SK-N-SH treated with all-trans-retinoic acid at 6 μM for 48 hours (cell line): ENCODE measurements around the gene ARHGAP12.

ENCODE experiments used
- ATAC-seq: fragments of 200-7000 bp; cut with Tn5 transposase; 3 replicates; pipeline ENCODE4 v1.9.1; 2020; ENCODE audit warnings: mild to moderate bottlenecking, moderate library complexity
- ARNTL ChIP-seq: fragments of 450-650 bp; formaldehyde crosslinking; IDR thresholded peaks from 2 replicates; pipeline ENCODE4 v1.5.0; 2020; ENCODE audit warnings: low read depth, mild to moderate bottlenecking, moderate library complexity, borderline replicate concordance
- BACH2 ChIP-seq: fragments of 250-450 bp; sonication (Bioruptor Pico); IDR thresholded peaks from 2 replicates; pipeline ENCODE4 v1.9.0; 2021; ENCODE audit warnings: mild to moderate bottlenecking, borderline replicate concordance
- CSDC2 ChIP-seq: fragments of 250-450 bp; sonication (Bioruptor Pico); IDR thresholded peaks from 2 replicates; pipeline ENCODE4 v1.5.0; 2020; ENCODE audit warnings: mild to moderate bottlenecking, moderate library complexity
- ESRRG ChIP-seq: fragments of 250-450 bp; sonication (Bioruptor Pico); IDR thresholded peaks from 2 replicates; pipeline ENCODE4 v1.6.1; 2021; ENCODE audit warnings: mild to moderate bottlenecking
- ISL1 ChIP-seq: fragments of 250-450 bp; sonication (Bioruptor Pico); IDR thresholded peaks from 2 replicates; pipeline ENCODE4 v2.1.2; 2022; ENCODE audit warnings: mild to moderate bottlenecking, moderate library complexity
- PPARA ChIP-seq: fragments of 250-450 bp; sonication (Bioruptor Pico); IDR thresholded peaks from 2 replicates; pipeline ENCODE4 v1.5.0; 2020; ENCODE audit warnings: mild to moderate bottlenecking, borderline replicate concordance
- RARB ChIP-seq: fragments of 250-450 bp; sonication (Bioruptor Pico); IDR thresholded peaks from 2 replicates; pipeline ENCODE4 v1.8.0; 2021; ENCODE audit warnings: mild to moderate bottlenecking, moderate library complexity
- TCF4 ChIP-seq: fragments of 250-450 bp; sonication (Bioruptor Pico); IDR thresholded peaks from 2 replicates; pipeline ENCODE4 v1.8.0; 2021; ENCODE audit warnings: mild to moderate bottlenecking, moderate library complexity, borderline replicate concordance
- TOX ChIP-seq: fragments of 250-450 bp; sonication (Bioruptor Pico); IDR thresholded peaks from 2 replicates; pipeline ENCODE4 v1.8.0; 2021; ENCODE audit warnings: mild to moderate bottlenecking, moderate library complexity, borderline replicate concordance
- ZC3H10 ChIP-seq: fragments of 250-450 bp; sonication (Bioruptor Pico); IDR thresholded peaks from 2 replicates; pipeline ENCODE4 v1.5.1; 2021; ENCODE audit warnings: mild to moderate bottlenecking, moderate library complexity
- ZFP3 ChIP-seq: fragments of 250-450 bp; sonication (Bioruptor Pico); IDR thresholded peaks from 2 replicates; pipeline ENCODE4 v1.5.0; 2020; ENCODE audit warnings: mild to moderate bottlenecking, moderate library complexity
- ZNF565 ChIP-seq: fragments of 450-650 bp; formaldehyde crosslinking; conservative IDR thresholded peaks from 2 replicates; pipeline ENCODE4 v1.5.0; 2020; ENCODE audit warnings: low read depth, mild to moderate bottlenecking, moderate library complexity
- ZNF70 ChIP-seq: fragments of 450-650 bp; formaldehyde crosslinking; IDR thresholded peaks from 2 replicates; pipeline ENCODE4 v1.5.0; 2020; ENCODE audit warnings: mild to moderate bottlenecking, moderate library complexity
- ZNF8 ChIP-seq: fragments of 450-650 bp; formaldehyde crosslinking; IDR thresholded peaks from 2 replicates; pipeline ENCODE4 v1.5.0; 2020; ENCODE audit warnings: mild to moderate bottlenecking, moderate library complexity
- TF ChIP-seq, protein P1 (sequence below): fragments of 250-450 bp; sonication (Bioruptor Pico); IDR thresholded peaks from 2 replicates; pipeline ENCODE4 v1.5.0; 2020; ENCODE audit warnings: mild to moderate bottlenecking, moderate library complexity
- TF ChIP-seq, protein P2 (sequence below): fragments of 250-450 bp; sonication (Bioruptor Pico); IDR thresholded peaks from 2 replicates; pipeline ENCODE4 v1.5.1; 2021; ENCODE audit warnings: mild to moderate bottlenecking, moderate library complexity
- TF ChIP-seq, protein P3 (sequence below): fragments of 250-450 bp; sonication (Bioruptor Pico); IDR thresholded peaks from 2 replicates; pipeline ENCODE4 v1.8.0; 2020; ENCODE audit warnings: mild to moderate bottlenecking, moderate library complexity, borderline replicate concordance
- TF ChIP-seq, protein P4 (sequence below): fragments of 250-450 bp; sonication (Bioruptor Pico); IDR thresholded peaks from 2 replicates; pipeline ENCODE4 v1.5.1; 2020; ENCODE audit warnings: low read depth, mild to moderate bottlenecking, moderate library complexity
- TF ChIP-seq, protein P5 (sequence below): fragments of 250-450 bp; sonication (Bioruptor Pico); IDR thresholded peaks from 2 replicates; pipeline ENCODE4 v1.8.0; 2021; ENCODE audit warnings: low read depth, mild to moderate bottlenecking, moderate library complexity, borderline replicate concordance

The ARHGAP12 gene

DNA sequence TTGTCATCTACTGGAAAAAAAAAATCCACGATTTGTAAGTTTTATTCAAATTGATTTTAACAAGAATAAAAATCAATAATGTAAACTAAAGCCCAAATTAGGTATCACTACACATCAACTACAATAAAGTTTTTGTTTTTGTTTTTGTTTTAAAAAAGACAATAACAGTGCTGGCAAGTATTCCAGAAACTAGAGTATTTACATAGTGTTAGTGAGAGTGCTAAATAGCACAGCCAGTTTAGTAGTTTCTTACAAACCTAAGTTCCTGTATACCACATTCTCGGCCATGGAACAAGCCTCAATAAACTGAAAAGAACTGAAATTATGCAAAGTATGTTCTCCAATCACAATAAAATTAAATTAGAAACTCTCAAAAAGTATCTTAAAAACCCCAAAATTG, 8.1 kb downstream of the ARHGAP12 start:
- no peak for ATAC-seq
- TF ChIP-seq ESRRG: no peak
- TF ChIP-seq BACH2 (CRISPR knock-in tag): no peak
- TF ChIP-seq TCF4 (CRISPR knock-in tag): no peak
- TF ChIP-seq, protein P1, sequence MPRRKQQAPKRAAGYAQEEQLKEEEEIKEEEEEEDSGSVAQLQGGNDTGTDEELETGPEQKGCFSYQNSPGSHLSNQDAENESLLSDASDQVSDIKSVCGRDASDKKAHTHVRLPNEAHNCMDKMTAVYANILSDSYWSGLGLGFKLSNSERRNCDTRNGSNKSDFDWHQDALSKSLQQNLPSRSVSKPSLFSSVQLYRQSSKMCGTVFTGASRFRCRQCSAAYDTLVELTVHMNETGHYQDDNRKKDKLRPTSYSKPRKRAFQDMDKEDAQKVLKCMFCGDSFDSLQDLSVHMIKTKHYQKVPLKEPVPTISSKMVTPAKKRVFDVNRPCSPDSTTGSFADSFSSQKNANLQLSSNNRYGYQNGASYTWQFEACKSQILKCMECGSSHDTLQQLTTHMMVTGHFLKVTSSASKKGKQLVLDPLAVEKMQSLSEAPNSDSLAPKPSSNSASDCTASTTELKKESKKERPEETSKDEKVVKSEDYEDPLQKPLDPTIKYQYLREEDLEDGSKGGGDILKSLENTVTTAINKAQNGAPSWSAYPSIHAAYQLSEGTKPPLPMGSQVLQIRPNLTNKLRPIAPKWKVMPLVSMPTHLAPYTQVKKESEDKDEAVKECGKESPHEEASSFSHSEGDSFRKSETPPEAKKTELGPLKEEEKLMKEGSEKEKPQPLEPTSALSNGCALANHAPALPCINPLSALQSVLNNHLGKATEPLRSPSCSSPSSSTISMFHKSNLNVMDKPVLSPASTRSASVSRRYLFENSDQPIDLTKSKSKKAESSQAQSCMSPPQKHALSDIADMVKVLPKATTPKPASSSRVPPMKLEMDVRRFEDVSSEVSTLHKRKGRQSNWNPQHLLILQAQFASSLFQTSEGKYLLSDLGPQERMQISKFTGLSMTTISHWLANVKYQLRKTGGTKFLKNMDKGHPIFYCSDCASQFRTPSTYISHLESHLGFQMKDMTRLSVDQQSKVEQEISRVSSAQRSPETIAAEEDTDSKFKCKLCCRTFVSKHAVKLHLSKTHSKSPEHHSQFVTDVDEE: no peak
- TF ChIP-seq, protein P2, sequence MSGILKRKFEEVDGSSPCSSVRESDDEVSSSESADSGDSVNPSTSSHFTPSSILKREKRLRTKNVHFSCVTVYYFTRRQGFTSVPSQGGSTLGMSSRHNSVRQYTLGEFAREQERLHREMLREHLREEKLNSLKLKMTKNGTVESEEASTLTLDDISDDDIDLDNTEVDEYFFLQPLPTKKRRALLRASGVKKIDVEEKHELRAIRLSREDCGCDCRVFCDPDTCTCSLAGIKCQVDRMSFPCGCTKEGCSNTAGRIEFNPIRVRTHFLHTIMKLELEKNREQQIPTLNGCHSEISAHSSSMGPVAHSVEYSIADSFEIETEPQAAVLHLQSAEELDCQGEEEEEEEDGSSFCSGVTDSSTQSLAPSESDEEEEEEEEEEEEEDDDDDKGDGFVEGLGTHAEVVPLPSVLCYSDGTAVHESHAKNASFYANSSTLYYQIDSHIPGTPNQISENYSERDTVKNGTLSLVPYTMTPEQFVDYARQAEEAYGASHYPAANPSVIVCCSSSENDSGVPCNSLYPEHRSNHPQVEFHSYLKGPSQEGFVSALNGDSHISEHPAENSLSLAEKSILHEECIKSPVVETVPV: no peak
- TF ChIP-seq ISL1 (CRISPR knock-in tag): no peak
- TF ChIP-seq, protein P3, sequence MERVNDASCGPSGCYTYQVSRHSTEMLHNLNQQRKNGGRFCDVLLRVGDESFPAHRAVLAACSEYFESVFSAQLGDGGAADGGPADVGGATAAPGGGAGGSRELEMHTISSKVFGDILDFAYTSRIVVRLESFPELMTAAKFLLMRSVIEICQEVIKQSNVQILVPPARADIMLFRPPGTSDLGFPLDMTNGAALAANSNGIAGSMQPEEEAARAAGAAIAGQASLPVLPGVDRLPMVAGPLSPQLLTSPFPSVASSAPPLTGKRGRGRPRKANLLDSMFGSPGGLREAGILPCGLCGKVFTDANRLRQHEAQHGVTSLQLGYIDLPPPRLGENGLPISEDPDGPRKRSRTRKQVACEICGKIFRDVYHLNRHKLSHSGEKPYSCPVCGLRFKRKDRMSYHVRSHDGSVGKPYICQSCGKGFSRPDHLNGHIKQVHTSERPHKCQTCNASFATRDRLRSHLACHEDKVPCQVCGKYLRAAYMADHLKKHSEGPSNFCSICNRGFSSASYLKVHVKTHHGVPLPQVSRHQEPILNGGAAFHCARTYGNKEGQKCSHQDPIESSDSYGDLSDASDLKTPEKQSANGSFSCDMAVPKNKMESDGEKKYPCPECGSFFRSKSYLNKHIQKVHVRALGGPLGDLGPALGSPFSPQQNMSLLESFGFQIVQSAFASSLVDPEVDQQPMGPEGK (CRISPR knock-in tag): no peak
- no peak for TF ChIP-seq RARB (CRISPR knock-in tag)
- TF ChIP-seq ZNF70 (CRISPR knock-in tag): no peak
- no peak for TF ChIP-seq ZNF565 (CRISPR knock-in tag)
- no peak for TF ChIP-seq ZC3H10
- TF ChIP-seq TOX (CRISPR knock-in tag): no peak
- TF ChIP-seq CSDC2 (CRISPR knock-in tag): no peak
- TF ChIP-seq PPARA: no peak
- TF ChIP-seq ZFP3 (CRISPR knock-in tag): no peak
- TF ChIP-seq ZNF8: no peak
- TF ChIP-seq ARNTL: no peak
- TF ChIP-seq, protein P4, sequence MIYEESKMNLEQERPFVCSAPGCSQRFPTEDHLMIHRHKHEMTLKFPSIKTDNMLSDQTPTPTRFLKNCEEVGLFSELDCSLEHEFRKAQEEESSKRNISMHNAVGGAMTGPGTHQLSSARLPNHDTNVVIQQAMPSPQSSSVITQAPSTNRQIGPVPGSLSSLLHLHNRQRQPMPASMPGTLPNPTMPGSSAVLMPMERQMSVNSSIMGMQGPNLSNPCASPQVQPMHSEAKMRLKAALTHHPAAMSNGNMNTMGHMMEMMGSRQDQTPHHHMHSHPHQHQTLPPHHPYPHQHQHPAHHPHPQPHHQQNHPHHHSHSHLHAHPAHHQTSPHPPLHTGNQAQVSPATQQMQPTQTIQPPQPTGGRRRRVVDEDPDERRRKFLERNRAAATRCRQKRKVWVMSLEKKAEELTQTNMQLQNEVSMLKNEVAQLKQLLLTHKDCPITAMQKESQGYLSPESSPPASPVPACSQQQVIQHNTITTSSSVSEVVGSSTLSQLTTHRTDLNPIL (CRISPR knock-in tag): no peak

DNA sequence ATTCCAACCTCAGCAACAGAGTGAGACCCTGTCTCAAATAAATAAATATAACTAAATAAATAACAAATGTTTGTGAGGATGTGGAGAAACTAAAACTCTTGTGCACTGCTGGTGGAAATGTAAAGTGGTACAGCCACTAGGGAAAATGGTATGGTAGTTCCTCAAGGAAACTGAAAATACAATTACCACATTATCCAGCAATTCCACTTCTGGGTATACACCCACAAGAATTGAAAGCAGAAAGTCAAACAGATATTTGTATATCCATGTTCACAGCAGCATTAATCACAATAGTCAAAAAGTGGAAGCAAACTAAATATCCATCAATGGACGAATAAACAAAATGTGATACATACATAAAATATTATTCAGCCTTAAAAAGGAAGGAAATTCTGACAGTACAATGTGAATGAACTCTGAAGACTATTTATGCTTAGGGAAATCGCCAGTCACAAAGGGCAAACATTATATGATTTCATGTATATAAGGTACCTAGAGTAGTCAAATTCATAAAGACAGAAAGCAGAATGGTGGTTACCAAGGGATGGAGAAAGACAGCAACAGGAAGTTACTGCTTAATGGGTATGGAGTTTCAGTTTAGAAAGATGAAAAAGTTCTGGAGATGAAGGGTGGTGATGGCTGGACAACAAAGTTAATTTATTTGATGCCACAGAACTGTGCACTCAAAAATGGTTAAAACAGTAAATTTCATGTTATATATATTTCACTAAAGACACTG, 9.8 kb downstream of the ARHGAP12 start:
- ATAC-seq: no peak
- TF ChIP-seq, protein P1: no peak
- TF ChIP-seq ZFP3 (CRISPR knock-in tag) (no peak), ZC3H10 (no peak), ARNTL (no peak), ESRRG (no peak), ZNF70 (CRISPR knock-in tag) (no peak), PPARA (no peak), ZNF8 (no peak)
- TF ChIP-seq, protein P5, sequence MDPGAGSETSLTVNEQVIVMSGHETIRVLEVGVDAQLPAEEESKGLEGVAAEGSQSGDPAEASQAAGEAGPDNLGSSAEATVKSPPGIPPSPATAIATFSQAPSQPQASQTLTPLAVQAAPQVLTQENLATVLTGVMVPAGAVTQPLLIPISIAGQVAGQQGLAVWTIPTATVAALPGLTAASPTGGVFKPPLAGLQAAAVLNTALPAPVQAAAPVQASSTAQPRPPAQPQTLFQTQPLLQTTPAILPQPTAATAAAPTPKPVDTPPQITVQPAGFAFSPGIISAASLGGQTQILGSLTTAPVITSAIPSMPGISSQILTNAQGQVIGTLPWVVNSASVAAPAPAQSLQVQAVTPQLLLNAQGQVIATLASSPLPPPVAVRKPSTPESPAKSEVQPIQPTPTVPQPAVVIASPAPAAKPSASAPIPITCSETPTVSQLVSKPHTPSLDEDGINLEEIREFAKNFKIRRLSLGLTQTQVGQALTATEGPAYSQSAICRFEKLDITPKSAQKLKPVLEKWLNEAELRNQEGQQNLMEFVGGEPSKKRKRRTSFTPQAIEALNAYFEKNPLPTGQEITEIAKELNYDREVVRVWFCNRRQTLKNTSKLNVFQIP: no peak
- TF ChIP-seq, all 23 proteins: peak for 0
